ENCODE data around the gene MAN1C1.

MAN1C1 gene

DNA sequence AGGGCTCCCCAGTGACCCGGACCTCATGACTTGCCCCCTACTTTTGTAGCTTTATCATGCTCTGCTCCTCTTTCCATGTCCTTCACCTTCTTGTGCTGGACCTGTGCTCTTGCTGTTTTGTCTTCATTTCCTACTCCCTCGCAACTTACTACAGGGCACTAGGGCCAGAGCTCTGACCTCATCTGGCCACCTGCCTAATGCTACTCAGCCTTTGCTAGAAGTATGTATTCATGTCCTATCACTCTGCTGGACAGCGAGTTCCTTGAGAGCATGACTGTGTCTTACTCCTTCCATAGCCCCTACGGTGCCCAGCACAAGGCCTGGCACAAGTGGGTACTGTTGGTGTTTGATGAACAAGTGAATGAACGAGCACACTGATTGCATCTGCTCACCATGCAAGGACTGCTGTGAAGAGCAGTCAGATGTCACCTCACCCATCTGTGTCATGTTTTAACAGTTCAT, 205.1 kb downstream of the MAN1C1 start:
- DNase-seq: no peak

DNA sequence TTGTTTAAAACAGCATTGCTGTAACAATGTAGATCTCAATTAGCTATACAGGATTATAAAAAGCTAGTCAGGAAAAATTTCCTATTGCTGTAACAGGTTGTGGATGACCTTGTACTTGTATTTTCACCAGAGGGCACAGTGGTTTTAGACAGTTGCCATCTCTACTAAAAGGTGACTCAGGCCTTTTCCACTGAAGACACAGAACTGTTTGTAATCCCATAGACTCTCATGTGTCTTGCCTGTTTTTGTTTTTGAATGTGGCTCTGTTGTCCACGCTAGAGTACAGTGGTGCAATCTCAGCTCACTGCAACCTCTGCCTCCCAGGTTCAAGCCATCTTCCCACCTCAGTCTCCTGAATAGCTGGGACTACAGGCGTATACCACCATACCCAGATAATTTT, 209.0 kb downstream of the MAN1C1 start:
- DNase-seq: no peak

DNA sequence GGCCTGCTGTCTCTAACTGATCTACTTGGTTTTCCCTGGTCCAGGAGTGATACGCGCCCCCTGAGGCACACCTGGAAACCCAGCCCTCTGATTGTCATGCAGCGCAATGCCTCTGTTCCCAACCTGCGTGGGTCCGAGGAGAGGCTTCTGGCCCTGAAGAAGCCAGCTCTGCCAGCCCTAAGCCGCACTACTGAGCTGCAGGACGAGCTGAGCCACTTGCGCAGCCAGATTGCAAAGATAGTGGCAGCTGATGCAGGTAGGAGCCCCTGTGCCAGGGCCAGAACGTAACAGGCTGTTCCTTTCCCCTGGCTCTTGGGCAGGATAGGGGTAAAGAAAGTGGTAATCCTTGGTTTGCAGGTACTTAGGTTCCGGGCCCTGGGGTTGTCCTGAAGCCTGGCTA, 210.0 kb downstream of the MAN1C1 start:
- DNase-seq: no peak

DNA sequence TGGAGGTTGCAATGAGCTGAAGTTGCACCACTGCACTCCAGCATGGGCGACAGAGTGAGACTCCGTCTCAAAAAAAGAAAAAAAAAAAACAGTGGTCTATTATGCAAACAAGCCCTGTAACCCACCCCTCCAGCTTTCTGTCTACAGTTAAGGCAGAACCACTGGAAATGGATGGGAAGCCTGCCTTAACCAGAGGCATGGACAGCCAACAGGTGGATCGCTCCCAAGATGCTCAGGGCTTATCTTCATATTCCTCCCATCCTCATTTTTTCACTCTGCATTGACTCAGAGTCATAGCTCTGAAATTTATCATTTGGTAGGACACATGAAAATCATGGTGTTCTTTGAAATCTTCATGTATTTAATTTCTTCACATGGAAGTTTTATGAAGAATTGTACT, 211.9 kb downstream of the MAN1C1 start:
- no peak for DNase-seq

DNA sequence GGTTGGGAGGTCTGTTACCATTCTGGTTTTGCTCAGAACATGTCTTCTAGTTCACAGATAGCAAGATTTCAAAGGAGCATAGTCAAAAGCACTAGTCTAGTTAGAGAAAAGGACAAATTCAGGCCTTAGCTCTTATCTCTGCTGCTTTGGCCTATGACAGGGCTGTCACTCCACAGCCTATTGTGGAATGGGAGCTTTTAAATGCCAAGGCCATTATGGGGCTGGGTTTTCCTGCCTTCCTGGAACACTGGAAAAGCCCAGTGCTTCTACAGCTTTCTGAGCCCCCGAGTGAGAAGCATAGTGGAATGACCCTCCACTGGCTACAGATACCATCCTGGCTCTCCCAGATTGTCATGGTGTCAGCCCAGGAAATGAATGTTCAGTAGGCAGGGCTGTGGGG, 212.5 kb downstream of the MAN1C1 start:
- DNase-seq: peak; percentile 9

DNA sequence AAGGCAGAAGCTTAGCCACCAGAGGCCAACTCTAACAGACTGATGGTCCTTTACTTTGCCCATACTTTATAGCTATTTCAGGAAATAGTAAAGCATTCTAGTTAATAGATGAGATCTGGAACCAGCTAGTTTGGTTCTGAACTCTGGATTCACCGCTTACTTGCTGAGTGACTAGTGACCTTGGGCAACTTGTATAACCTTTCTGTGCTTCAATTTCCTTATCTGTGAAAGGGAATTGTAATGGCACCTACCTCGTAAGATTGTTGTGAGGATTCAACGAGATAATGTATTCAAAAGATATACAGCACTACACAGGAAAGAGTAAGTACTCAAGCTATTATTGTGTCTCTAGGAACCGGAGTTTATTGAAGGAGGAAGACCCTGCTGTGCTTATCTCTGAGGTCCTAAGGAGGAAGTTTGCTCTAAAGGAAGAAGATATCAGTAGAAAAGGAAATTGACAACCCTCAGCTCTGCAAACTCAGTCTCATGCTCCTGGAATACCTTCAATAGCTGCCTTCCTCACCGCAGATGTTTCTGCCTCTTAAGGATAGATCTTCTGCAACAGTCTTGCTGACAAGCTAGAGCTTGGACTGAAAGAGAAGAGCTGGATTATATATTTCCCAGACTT, 215.1 kb downstream of the MAN1C1 start:
- DNase-seq: peak; percentile 72

DNA sequence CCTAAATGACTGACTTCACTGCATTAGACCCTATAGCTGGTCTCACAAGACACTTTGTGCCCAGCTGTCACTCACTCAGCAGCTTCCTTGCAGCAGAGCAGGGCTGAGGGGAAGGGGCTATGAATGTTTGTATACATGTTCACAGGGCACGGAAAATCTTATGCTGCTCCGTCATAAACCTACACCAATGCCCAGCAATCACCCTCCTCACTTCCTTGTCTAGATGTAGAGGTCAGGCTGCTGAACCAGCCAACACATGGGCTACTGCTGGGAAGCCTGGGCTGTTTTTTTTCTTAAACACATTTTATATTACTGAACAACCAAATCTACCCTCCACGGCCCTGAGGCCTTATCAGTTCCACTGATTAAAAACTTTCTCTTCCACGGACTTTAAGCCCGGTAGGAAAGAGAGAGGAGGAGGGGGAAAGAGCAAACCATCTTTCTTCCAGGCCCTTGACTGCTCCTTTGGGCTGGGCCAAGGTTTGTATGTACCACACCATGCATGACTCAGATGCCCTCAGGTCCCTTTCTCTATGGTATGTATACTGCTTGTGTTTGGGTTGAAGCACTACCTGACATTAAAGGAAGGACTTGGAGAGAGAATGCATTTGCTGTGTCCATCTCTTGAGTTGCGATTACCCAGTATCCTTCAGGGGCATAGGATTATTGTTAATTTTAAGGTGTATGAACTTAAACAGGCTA, 215.9 kb downstream of the MAN1C1 start:
- DNase-seq: peak; percentile 17

DNA sequence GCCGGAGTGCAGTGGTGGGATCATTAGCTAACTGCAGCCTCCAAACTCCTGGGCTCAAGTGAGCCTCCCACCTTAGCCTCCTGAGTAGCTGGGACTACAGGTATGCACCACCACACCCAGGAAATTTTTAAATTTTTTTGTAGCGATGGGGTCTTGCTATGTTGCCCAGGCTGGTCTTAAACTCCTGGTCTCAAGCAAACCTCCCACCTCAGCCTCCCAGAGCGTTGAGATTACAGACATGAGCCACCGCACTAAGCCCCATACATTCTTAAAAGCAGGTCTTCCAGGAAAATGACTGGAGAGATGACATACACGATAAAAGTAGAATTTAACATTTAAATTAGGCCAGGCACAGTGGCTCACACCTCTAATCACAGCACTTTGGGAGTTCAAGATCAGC, 216.6 kb downstream of the MAN1C1 start:
- DNase-seq: no peak
